Measurements from ENCODE around the gene LRRC28.
"Not testable (repeated sequence)": the region's sequence is repeated elsewhere in the genome, so short reads cannot be mapped to it uniquely, and the experiment has no call there.

LRRC28 gene

DNA sequence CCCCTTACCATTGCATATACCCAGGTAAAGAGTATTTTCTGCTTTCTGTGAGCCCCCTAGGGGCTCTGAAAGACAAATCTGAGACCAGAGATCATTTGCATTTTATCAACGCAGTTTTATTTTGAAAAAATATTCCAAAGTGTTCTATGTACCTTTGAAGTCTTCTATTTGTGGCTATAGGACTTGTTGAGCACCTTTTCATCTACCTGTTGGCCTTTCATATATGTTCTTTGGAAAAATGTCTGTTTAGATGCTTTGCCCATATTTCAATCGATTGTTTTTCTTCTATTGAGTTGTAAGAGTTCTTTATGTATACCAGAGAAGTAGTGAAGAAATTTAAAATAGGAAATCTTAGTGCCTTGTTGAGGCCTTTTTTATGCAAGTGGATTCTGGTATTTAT, 94.0 kb downstream of the LRRC28 start:
- DNase-seq = no peak

DNA sequence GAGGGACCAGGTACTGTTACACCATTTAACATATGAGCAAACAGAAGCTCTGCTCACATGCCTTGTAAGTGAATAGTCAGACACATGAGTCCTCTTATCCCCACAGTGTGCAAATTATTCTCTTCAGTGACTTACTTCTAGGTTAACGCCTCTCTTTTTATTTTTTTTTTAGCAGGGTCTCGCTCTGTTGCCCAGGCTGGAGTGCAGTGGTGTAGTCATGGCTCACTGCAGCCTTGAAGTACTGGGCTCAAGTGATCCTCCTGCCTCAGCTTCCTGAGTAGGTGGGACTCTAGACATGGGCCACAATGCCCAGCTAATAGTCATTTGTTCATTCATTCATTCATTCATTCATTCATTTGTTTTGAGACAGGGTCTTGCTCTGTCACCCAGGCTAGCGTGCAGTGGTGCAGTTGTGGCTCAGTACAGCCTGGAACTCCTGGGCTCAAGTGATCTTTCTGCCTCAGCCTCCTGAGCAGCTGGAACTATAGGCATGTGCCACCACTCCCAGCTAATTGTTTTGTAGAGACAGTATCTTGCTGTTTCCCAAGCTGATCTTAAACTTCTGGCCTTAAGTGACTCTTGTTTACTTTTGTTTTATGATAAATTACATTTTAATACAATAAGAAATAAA, 94.7 kb downstream of the LRRC28 start:
- no peak for DNase-seq

DNA sequence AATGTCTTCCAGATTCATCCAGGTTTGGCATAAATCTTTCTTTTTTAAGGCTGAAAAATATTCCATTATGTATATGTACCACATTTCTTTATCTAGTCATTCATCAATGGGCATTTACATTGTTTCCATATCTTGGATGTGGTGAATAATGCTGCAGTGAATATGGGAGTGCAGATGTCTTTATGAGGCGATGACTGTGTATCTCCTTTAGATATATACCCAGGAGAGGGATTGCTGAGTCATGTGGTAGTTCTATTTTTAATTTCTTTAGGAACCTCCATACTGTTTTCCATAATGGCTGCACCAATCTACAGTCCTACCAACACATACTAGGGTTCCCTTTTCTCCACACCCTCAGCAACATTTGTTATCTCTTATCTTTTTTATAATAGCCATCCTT, 96.3 kb downstream of the LRRC28 start:
- no peak for DNase-seq

DNA sequence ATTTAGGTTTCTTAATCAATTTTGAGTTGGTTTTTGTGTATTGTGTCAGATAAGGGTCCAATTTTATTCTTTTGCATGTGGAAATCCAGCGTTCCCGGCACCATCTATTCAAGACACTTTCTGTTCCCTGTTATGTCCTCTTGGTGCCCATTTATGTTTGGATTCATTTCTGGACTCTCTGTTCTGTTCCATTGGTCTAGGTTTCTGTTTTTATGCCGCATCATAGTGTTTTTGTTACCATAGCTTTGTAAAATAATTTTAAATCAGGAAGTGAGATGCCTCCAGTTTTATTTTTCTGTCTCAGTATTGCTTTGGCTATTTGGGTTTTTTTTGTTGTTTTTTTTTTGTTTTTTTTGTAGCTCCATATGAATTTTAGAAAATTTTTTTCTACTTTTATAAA, 97.1 kb downstream of the LRRC28 start:
- no peak for DNase-seq

DNA sequence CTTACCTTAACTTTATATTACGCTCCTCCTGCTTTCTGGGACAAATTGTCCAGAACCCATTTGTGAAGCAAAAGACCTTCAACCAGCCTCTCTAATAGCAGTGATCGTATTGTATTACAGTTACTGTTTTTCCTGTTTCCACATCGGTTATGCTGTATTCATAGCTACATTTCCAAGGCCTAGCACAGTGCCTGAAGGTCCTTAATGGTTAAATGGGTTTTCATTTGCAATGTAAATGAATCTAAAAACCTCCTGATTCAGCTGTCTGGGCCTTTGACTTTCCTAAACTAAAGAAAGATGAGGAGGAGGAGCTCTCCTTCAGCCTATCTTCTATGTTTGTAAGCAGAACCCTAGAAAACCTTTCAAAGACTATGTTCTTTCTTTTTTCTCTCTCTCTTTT, 99.1 kb downstream of the LRRC28 start:
- DNase-seq = no peak

- no peak for DNase-seq
Measured at GRCh38 chr15:99359769-99360168, 108.5 kb downstream of the LRRC28 start.

DNA sequence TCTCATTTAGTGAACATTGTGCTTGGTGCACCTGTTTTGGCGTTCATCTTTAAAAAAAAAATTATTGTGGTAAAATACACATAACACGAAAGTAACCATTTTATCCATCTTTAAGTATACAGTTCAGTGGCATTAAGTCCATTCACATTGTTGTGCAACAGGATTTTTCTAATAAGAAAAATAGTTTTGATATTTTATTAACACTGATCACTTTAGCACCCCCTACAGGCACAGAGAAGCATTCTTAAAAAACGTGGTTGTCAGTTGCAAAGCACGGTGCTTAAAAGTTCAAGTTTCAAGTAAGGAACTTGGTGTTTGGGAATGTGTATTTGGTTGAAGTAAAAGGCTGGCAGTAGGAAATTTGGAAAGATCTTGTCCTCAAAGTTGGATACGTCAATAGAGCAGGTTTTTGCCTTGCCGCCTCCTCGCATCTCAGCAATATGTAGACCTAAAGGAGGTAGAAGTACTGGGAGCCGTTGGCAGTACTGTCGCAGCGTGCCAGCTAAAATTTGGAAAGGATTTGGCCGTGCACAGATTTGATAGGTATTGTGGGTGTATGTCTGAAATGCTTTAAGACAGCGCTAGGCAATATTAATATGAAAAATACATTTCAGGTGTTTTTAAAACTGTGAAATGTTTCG, 110.4 kb downstream of the LRRC28 start:
- no peak for DNase-seq

DNA sequence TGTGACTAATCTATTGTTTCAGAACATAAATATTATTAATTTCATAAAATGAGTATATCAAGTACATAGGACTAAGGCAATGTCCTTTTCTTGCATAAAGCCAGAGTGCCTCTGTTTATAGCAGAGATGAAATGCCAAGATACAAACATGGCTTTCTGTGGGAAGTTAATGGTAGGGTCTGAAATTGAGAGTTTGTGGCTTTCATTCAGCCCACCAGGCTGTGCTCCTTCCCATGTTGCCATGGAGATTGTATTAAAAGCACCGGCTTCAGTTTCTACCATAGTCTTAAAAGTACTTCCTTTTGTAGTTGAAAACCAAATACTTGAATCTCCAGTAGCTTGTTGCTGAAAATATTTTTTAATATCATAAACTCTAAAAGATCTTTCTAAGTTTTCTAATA, 114.0 kb downstream of the LRRC28 start:
- DNase-seq = no peak

- no peak for DNase-seq
Measured at GRCh38 chr15:99366013-99366412, 114.7 kb downstream of the LRRC28 start.

DNA sequence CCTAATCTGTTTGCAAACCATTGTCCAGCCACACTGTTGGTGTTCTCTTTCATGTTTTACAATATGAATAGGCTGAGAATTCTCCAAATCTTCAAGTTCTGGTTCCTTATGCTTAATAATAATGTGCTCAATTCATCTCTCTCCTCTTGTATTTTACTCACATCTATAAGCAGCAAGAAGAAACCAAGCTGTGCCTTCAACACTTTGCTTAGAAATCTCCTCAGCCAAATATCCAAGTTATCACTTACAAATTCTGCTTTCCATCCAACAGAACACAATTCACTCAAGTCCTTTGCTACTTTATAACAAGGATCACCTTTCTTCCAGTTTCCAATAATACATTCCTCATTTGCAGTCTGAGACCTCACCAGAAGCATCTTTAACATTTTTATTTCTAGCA, 117.5 kb downstream of the LRRC28 start:
- DNase-seq = no peak

- no peak for DNase-seq
Measured at GRCh38 chr15:99369196-99369595, 117.9 kb downstream of the LRRC28 start.

DNA sequence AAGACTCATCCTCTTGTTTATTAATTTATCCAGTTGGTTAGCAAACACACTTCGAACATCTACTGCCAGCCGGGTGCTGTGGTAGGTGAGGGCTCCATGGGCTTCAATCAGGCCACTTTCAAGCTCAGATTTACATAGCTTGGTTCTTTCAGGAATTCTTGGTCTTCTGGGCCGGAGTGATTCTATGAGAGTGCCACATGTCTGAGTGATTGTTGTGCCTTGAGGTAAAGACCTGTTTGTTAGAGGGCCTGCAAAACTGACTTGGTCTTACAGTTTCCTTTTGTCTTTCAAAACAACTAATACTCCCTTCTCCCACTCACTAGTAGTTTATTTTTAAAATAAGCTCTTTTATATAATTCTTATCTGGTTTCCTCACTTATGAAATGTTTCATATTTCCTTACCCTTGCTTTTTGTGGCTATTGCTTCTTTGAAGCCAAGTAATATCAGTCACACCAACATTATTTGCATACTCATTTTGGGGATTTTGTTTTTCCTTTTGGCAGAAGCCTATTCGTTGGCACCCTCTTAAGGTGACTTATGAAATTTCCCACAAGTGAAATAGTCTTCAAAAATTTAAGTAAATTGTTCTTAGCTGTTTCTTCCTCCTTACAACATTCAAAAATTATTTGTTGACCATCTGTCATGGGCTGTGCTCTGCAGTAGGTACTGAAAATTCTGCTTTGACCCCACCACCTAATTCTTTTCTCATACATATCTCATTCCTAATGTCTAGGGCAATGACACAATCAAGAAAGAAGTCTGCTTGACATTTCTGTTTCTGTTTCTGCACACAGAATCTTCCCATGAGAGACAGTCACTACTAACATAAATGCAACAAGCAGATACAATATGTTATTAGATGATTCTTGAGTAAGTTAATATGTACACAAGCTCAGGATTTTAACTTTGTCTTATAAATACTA, 120.2 kb downstream of the LRRC28 start:
- DNase-seq = no peak

DNA sequence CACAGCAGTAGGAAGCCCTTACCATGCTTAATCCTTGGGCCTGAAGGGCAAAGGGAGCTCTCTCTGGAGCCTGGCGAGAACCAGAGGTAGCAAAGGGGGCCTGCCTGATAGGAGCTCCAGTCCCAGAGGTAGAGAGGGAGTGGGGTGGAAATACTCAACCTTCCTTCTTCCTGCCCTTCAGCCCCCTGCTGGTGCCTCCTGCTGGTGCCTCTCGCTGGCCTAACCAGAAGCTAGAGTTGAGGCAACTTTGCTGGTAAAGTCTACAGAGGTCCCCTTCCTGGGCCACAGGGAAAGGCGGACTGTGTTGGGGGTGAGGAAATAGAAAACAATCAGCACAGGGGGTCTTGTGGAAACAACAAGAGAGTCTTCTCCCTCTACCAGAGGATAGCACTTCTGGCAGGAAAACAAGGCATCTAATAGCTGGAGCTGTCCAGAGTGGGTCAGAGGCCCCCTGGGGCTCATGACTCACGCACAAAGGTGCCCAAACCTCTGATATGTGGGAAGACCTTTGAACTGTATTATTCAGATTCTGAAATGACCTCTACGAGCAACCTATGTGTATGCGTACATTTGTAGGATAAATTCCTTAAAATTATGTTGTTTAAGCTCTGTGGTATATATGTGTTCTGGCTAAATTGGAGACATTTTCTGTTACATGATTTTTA, 133.9 kb downstream of the LRRC28 start:
- no peak for DNase-seq

GRCh38 chr15:99385865-99386264, 134.6 kb downstream of the LRRC28 start:
- DNase-seq = no peak

- DNase-seq = no peak
Measured at GRCh38 chr15:99386391-99386790, 135.1 kb downstream of the LRRC28 start.

GRCh38 chr15:99387421-99388168, 136.3 kb downstream of the LRRC28 start:
- no peak for DNase-seq

DNA sequence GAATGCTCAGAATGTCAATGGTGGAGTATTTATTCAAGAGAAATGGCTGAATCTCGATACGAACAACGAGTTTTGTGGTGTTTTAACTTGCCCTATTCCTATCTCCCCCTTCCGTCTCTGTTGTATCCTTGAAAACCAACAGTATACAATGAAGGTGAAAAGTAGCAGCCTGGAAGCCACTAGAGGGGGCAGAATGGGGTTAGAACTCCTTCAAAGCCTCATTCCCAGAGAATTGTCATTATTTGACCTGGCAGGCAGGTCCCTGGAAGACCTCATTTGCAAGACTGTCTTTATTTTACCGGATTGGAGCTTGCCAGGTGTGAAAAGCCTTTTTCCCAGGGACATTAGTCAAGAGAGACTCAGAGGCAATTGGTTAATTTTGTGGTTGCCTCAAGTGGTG, 139.4 kb downstream of the LRRC28 start:
- DNase-seq = no peak

GRCh38 chr15:99393641-99394040, 142.4 kb downstream of the LRRC28 start:
- no peak for DNase-seq

GRCh38 chr15:99396375-99396774, 145.1 kb downstream of the LRRC28 start:
- no peak for DNase-seq

DNA sequence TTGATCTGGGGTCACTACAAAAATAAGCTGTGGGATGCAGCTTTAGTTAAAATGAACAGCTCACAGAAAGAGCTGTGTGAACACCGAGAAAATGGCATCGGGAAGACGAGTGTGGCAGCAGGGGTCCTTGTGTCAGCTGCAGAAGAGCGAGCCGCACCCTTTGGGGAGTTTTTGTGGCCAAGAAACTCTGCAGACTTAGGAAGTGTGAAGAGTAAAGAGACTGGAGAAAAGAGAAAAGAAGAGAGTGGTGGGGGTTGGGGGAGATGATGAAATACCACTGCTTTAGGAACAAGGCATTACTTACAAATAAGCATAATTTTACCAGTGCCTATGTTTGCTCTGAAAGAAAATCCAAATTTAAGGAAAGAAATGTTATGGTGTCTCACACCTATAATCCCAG, 147.8 kb downstream of the LRRC28 start:
- DNase-seq = no peak

- no peak for DNase-seq
Measured at GRCh38 chr15:99399618-99400017, 148.3 kb downstream of the LRRC28 start.

- DNase-seq = not testable (repeated sequence)
Measured at GRCh38 chr15:99401216-99401615, 149.9 kb downstream of the LRRC28 start.
